ENCODE results near the gene KRTAP6-2.

GRCh38 chr21:30634906-30635305 lies 36.2 kb upstream of the KRTAP6-2 start, which contains the start of gene KRTAP20-2:
- no peak for TF ChIP-seq CTCF (conservative IDR thresholded peaks at IDR 0.05 in 1 of 2, IDR thresholded peaks at IDR 0.05 in 1 of 2; ENCODE audit: extremely low read depth in 1 of 2, insufficient read depth in 1 of 2, low read depth in 1 of 2, low read length in 2 of 2)
- no peak for TF ChIP-seq EZH2 (IDR thresholded peaks at IDR 0.05; ENCODE audit: borderline replicate concordance, low read length)
